ENCODE data around the gene CYP4B1. TPM values are rescaled to one million over a fixed set of nuclear protein-coding genes. Genes with fewer than 3 reads are reported as not detected.

Gene CYP4B1
- total and polyA plus RNA-seq, 11 donors: 1.5 to 103 (median 10.0) TPM; not detected in 1

GRCh38 chr1:46815133-46815532 is 16.3 kb downstream of the CYP4B1 start:
- H3K27me3 ChIP-seq: no peaks in the 10 kb centered on the region
- H3K27ac ChIP-seq: peak overlapping the region in 1 of 12 donors; percentile 7
- no peaks in the 10 kb centered on the region for H3K9me3 ChIP-seq
- no peak for DNase-seq
- ATAC-seq: no peak
- H3K36me3 ChIP-seq: peaks cover 0 to 52% (median 0%) of the 10 kb centered on the region in 9 donors
- TF ChIP-seq, protein P1, sequence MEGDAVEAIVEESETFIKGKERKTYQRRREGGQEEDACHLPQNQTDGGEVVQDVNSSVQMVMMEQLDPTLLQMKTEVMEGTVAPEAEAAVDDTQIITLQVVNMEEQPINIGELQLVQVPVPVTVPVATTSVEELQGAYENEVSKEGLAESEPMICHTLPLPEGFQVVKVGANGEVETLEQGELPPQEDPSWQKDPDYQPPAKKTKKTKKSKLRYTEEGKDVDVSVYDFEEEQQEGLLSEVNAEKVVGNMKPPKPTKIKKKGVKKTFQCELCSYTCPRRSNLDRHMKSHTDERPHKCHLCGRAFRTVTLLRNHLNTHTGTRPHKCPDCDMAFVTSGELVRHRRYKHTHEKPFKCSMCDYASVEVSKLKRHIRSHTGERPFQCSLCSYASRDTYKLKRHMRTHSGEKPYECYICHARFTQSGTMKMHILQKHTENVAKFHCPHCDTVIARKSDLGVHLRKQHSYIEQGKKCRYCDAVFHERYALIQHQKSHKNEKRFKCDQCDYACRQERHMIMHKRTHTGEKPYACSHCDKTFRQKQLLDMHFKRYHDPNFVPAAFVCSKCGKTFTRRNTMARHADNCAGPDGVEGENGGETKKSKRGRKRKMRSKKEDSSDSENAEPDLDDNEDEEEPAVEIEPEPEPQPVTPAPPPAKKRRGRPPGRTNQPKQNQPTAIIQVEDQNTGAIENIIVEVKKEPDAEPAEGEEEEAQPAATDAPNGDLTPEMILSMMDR (IDR thresholded peaks at IDR 0.05): no peak
- no peak for TF ChIP-seq POLR2A (IDR thresholded peaks at IDR 0.05)
- intact Hi-C loops (cut with DNase I): no loop called here
- H3K4me3 ChIP-seq: no peak overlapping the region
- 87 to 98% (median 92%) methylated on average over 6 of the region's 6 CpGs for WGBS, 4 donors
- peaks cover 0 to 35% (median 13%) of the 10 kb centered on the region in 12 donors for H3K4me1 ChIP-seq

DNA sequence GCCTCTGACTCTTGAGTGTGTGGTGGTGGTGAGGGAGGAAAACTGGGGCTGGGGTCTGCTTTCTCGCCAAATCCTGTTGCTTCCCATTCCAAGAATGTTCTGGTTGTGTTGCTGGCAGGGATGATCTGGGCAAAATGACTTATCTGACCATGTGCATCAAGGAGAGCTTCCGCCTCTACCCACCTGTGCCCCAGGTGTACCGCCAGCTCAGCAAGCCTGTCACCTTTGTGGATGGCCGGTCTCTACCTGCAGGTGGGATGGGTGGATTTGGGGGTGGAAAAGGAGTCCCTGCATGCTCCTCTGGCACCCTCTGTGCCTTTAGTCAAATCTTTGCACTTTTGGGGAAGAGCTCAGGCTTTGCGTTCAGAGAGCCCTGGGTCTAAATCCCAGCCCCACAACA is 18.1 kb downstream of the CYP4B1 start:
- Histone ChIP-seq H3K4me3 (no peak overlapping the region), H3K9me3 (no peaks in the 10 kb centered on the region), H3K27me3 (no peaks in the 10 kb centered on the region), H3K27ac (no peak overlapping the region), H3K36me3 (peaks cover 0 to 48% (median 0%) of the 10 kb centered on the region in 9 donors), H3K4me1 (peaks cover 0 to 24% (median 5%) of the 10 kb centered on the region in 12 donors)
- intact Hi-C loops (cut with DNase I): no loop called here
- no peak for TF ChIP-seq POLR2A (IDR thresholded peaks at IDR 0.05)
- TF ChIP-seq, protein P1 (IDR thresholded peaks at IDR 0.05): no peak
- WGBS, 4 donors: 86 to 94% (median 93%) methylated on average over 5 of the region's 5 CpGs
- DNase-seq (no peak), ATAC-seq (no peak)

GRCh38 chr1:46817814-46818213 is 19.0 kb downstream of the CYP4B1 start:
- no peak overlapping the region for H3K4me3 ChIP-seq
- H3K27ac ChIP-seq: no peak overlapping the region
- H3K36me3 ChIP-seq: peaks cover 0 to 48% (median 0%) of the 10 kb centered on the region in 9 donors
- DNase-seq (no peak), ATAC-seq (no peak)
- intact Hi-C loops (cut with DNase I): no loop called here
- no peak for TF ChIP-seq POLR2A (IDR thresholded peaks at IDR 0.05)
- TF ChIP-seq, protein P1 (IDR thresholded peaks at IDR 0.05): no peak
- no peaks in the 10 kb centered on the region for H3K27me3 ChIP-seq
- WGBS, 4 donors: 73 to 90% (median 87%) methylated on average over 3 to 6 of the region's 6 CpGs
- peaks cover 0 to 23% (median 5%) of the 10 kb centered on the region in 12 donors for H3K4me1 ChIP-seq
- H3K9me3 ChIP-seq: no peaks in the 10 kb centered on the region

DNA sequence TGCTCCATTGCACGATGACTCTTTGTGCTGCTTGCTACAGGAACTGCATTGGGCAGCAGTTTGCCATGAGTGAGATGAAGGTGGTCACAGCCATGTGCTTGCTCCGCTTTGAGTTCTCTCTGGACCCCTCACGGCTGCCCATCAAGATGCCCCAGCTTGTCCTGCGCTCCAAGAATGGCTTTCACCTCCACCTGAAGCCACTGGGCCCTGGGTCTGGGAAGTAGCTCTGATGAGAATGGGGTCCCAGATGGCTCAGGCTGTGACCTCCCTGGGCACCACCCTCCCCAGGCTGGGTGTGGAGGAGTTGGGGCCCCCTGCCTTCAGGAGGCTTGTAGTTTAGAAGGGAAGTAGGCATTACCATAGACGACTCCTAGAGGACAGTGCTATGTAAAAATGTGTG is 19.7 kb downstream of the CYP4B1 start:
- Histone ChIP-seq H3K4me1 (peaks cover 0 to 23% (median 5%) of the 10 kb centered on the region in 12 donors), H3K36me3 (peaks cover 0 to 48% (median 0%) of the 10 kb centered on the region in 9 donors), H3K27me3 (no peaks in the 10 kb centered on the region), H3K9me3 (no peaks in the 10 kb centered on the region), H3K4me3 (no peak overlapping the region), H3K27ac (no peak overlapping the region)
- ATAC-seq (no peak), DNase-seq (no peak)
- TF ChIP-seq, protein P1 (IDR thresholded peaks at IDR 0.05): no peak
- TF ChIP-seq POLR2A (IDR thresholded peaks at IDR 0.05): no peak
- WGBS, 4 donors: 88 to 93% (median 90%) methylated on average over 5 of the region's 5 CpGs
- intact Hi-C loops (cut with DNase I): no loop called here

All from heart left ventricle (tissue), 16 donors.